Measurements from ENCODE around the gene GDNF.

Gene GDNF

GRCh38 chr5:37769108-37769507 lies 70.7 kb downstream of the GDNF start:
- TF ChIP-seq, protein P1, sequence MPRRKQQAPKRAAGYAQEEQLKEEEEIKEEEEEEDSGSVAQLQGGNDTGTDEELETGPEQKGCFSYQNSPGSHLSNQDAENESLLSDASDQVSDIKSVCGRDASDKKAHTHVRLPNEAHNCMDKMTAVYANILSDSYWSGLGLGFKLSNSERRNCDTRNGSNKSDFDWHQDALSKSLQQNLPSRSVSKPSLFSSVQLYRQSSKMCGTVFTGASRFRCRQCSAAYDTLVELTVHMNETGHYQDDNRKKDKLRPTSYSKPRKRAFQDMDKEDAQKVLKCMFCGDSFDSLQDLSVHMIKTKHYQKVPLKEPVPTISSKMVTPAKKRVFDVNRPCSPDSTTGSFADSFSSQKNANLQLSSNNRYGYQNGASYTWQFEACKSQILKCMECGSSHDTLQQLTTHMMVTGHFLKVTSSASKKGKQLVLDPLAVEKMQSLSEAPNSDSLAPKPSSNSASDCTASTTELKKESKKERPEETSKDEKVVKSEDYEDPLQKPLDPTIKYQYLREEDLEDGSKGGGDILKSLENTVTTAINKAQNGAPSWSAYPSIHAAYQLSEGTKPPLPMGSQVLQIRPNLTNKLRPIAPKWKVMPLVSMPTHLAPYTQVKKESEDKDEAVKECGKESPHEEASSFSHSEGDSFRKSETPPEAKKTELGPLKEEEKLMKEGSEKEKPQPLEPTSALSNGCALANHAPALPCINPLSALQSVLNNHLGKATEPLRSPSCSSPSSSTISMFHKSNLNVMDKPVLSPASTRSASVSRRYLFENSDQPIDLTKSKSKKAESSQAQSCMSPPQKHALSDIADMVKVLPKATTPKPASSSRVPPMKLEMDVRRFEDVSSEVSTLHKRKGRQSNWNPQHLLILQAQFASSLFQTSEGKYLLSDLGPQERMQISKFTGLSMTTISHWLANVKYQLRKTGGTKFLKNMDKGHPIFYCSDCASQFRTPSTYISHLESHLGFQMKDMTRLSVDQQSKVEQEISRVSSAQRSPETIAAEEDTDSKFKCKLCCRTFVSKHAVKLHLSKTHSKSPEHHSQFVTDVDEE (CRISPR knock-in tag; IDR thresholded peaks at IDR 0.05), result no peak
- TF ChIP-seq TOX (CRISPR knock-in tag; IDR thresholded peaks at IDR 0.05; ENCODE audit: borderline replicate concordance) (no peak), ESRRG (CRISPR knock-in tag; IDR thresholded peaks at IDR 0.05) (no peak), ZFP3 (CRISPR knock-in tag; IDR thresholded peaks at IDR 0.05) (no peak), ZNF565 (CRISPR knock-in tag; conservative IDR thresholded peaks at IDR 0.05; ENCODE audit: low read depth) (no peak), ISL1 (CRISPR knock-in tag; IDR thresholded peaks at IDR 0.05) (no peak), TCF4 (CRISPR knock-in tag; IDR thresholded peaks at IDR 0.05; ENCODE audit: borderline replicate concordance) (no peak), OSR1 (CRISPR knock-in tag; IDR thresholded peaks at IDR 0.05) (no peak), ZNF8 (CRISPR knock-in tag; IDR thresholded peaks at IDR 0.05) (no peak), GLIS3 (CRISPR knock-in tag; IDR thresholded peaks at IDR 0.05) (no peak)
- TF ChIP-seq, protein P2, sequence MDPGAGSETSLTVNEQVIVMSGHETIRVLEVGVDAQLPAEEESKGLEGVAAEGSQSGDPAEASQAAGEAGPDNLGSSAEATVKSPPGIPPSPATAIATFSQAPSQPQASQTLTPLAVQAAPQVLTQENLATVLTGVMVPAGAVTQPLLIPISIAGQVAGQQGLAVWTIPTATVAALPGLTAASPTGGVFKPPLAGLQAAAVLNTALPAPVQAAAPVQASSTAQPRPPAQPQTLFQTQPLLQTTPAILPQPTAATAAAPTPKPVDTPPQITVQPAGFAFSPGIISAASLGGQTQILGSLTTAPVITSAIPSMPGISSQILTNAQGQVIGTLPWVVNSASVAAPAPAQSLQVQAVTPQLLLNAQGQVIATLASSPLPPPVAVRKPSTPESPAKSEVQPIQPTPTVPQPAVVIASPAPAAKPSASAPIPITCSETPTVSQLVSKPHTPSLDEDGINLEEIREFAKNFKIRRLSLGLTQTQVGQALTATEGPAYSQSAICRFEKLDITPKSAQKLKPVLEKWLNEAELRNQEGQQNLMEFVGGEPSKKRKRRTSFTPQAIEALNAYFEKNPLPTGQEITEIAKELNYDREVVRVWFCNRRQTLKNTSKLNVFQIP (CRISPR knock-in tag; IDR thresholded peaks at IDR 0.05; ENCODE audit: borderline replicate concordance, low read depth), result no peak
- TF ChIP-seq, protein P3, sequence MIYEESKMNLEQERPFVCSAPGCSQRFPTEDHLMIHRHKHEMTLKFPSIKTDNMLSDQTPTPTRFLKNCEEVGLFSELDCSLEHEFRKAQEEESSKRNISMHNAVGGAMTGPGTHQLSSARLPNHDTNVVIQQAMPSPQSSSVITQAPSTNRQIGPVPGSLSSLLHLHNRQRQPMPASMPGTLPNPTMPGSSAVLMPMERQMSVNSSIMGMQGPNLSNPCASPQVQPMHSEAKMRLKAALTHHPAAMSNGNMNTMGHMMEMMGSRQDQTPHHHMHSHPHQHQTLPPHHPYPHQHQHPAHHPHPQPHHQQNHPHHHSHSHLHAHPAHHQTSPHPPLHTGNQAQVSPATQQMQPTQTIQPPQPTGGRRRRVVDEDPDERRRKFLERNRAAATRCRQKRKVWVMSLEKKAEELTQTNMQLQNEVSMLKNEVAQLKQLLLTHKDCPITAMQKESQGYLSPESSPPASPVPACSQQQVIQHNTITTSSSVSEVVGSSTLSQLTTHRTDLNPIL (CRISPR knock-in tag; IDR thresholded peaks at IDR 0.05; ENCODE audit: low read depth), result no peak
- TF ChIP-seq, protein P4, sequence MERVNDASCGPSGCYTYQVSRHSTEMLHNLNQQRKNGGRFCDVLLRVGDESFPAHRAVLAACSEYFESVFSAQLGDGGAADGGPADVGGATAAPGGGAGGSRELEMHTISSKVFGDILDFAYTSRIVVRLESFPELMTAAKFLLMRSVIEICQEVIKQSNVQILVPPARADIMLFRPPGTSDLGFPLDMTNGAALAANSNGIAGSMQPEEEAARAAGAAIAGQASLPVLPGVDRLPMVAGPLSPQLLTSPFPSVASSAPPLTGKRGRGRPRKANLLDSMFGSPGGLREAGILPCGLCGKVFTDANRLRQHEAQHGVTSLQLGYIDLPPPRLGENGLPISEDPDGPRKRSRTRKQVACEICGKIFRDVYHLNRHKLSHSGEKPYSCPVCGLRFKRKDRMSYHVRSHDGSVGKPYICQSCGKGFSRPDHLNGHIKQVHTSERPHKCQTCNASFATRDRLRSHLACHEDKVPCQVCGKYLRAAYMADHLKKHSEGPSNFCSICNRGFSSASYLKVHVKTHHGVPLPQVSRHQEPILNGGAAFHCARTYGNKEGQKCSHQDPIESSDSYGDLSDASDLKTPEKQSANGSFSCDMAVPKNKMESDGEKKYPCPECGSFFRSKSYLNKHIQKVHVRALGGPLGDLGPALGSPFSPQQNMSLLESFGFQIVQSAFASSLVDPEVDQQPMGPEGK (CRISPR knock-in tag; IDR thresholded peaks at IDR 0.05; ENCODE audit: borderline replicate concordance), result no peak
- TF ChIP-seq, protein P5, sequence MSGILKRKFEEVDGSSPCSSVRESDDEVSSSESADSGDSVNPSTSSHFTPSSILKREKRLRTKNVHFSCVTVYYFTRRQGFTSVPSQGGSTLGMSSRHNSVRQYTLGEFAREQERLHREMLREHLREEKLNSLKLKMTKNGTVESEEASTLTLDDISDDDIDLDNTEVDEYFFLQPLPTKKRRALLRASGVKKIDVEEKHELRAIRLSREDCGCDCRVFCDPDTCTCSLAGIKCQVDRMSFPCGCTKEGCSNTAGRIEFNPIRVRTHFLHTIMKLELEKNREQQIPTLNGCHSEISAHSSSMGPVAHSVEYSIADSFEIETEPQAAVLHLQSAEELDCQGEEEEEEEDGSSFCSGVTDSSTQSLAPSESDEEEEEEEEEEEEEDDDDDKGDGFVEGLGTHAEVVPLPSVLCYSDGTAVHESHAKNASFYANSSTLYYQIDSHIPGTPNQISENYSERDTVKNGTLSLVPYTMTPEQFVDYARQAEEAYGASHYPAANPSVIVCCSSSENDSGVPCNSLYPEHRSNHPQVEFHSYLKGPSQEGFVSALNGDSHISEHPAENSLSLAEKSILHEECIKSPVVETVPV (CRISPR knock-in tag; IDR thresholded peaks at IDR 0.05), result no peak
- no peak for ATAC-seq

DNA sequence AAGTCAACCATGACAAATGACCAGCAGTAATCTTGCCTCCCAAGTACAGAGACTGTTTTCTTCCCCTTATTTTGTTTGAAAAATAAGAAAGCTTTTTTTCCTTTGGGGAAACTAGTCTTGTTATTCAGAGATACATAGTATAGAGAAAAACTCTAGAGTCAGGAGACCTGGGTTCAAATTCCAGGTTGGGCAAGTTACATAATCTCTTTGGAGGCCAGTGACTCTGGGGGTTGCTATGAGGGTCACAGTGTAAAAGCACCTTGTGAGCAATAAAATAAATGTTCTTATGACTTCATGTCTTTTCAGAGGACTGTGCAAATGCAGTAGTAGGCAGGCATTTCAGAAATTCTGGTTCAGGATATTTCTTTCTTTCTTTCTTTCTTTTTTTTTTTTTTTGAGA lies 71.5 kb downstream of the GDNF start:
- TF ChIP-seq ZFP3 (CRISPR knock-in tag; IDR thresholded peaks at IDR 0.05) (no peak), BACH2 (CRISPR knock-in tag; IDR thresholded peaks at IDR 0.05; ENCODE audit: borderline replicate concordance) (no peak), PPARA (CRISPR knock-in tag; IDR thresholded peaks at IDR 0.05; ENCODE audit: borderline replicate concordance) (no peak), TCF4 (CRISPR knock-in tag; IDR thresholded peaks at IDR 0.05; ENCODE audit: borderline replicate concordance) (no peak), GLIS3 (CRISPR knock-in tag; IDR thresholded peaks at IDR 0.05) (no peak), ZNF8 (CRISPR knock-in tag; IDR thresholded peaks at IDR 0.05) (no peak), TOX (CRISPR knock-in tag; IDR thresholded peaks at IDR 0.05; ENCODE audit: borderline replicate concordance) (no peak), RARB (CRISPR knock-in tag; IDR thresholded peaks at IDR 0.05) (no peak), OSR1 (CRISPR knock-in tag; IDR thresholded peaks at IDR 0.05) (no peak)
- TF ChIP-seq, protein P3 (CRISPR knock-in tag; IDR thresholded peaks at IDR 0.05; ENCODE audit: low read depth), result no peak
- TF ChIP-seq, protein P5 (CRISPR knock-in tag; IDR thresholded peaks at IDR 0.05), result no peak
- TF ChIP-seq, protein P1 (CRISPR knock-in tag; IDR thresholded peaks at IDR 0.05), result no peak
- TF ChIP-seq, protein P4 (CRISPR knock-in tag; IDR thresholded peaks at IDR 0.05; ENCODE audit: borderline replicate concordance), result no peak
- TF ChIP-seq, protein P2 (CRISPR knock-in tag; IDR thresholded peaks at IDR 0.05; ENCODE audit: borderline replicate concordance, low read depth), result no peak
- no peak for ATAC-seq
